GM18507 (cell line): Measurements from ENCODE around the gene GFPT2.
"Not testable (repeated sequence)": the region's sequence is repeated elsewhere in the genome, so short reads cannot be mapped to it uniquely, and the experiment has no call there.

Experiments
- DNase-seq: peaks from one replicate; pipeline ENCODE4 v3.0.0; 2011; ENCODE audit warnings: low read depth; ENCODE audit not compliant: insufficient read length; ENCODE audit errors: extremely low spot score
- FAIRE-seq: peaks from 2 replicates; lab custom pipeline; 2011; peaks lifted over from hg19 to GRCh38; lab: Jason Lieb, UNC

GFPT2 gene

DNA sequence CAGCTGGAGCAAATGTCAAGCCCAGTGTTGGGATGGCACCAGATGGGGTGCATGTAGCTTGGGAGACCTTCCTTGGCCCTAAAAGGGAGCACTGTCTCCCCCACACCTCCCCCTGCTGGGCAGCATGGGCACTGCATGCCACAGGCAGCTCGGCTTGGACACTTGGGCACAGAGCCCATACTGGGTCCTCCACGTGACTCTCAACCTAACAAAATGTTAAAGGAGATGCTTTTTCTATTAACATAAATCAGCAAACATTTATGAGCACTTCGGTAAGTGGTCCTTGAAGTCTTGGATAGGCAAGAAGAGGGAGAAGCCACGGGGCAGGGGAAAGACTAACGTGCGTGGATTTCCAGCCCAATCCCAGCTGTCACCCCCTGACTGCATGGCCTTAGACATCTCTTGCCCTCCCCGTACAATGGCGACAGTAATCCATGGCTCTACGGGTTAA, 37.3 kb downstream of the GFPT2 start:
- DNase-seq: peak; percentile 48
- FAIRE-seq: peak; percentile 84

DNA sequence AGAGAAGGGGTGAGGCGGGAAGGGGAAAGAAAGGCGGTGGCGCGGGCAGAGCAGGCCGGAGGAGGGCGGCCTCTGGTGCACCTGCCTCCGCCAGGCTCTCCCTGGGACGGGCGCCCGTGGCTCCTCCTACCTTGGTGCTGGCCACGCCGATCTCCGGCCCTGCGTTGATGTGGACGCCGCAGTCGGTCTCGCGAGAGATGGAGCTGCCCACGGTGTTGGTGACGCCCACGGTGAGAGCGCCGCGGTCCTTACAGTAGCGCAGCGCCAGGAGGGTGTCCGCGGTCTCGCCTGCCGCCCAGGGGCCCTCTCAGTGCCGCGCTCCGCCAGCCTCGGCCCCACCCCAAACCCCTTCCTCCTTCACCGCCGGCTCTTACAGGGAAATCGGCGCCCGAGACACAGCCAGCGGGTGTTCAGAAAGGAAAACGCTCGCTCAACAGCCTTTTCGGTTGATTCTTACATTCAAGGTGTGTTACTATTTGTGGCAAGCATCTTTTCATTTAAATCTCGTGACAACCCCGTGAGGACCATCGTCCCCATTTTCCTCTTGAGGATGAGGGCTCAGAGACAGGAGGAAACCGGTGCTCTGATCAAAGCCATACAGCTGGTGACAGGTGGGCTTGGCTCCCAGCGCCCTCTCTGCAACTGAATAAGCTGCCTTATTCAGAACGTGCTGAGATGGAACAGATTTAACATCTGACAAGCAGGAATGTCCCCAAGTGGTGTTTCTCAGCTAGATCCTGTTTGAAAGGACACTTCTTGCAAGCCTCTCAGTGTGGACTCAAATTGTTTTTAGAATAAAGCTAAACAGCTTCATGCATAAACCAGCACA, 39.2 kb downstream of the GFPT2 start:
- FAIRE-seq: no peak

DNA sequence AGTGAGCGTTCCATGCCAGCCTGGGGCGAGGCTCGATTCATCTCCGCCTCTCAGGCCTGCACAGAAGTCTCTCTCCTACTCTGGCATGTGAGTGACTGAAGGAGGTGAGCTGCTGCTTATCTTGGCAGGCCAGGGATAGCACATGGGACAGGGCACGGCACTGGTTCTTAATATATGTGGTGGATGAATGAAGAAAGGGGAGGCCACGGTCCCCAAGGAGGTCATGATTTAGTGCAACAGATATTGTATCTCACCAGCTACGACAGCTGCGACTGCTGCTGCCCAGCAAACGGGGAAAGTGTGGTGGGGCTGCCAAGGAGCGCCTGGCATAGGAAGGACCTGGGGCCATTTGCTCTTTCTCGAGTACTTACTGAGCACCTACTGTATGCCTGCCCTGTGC, 41.9 kb downstream of the GFPT2 start:
- FAIRE-seq: no peak

More for the DNA sequence above, 39.2 kb downstream of the GFPT2 start:
- no peak for DNase-seq

DNA sequence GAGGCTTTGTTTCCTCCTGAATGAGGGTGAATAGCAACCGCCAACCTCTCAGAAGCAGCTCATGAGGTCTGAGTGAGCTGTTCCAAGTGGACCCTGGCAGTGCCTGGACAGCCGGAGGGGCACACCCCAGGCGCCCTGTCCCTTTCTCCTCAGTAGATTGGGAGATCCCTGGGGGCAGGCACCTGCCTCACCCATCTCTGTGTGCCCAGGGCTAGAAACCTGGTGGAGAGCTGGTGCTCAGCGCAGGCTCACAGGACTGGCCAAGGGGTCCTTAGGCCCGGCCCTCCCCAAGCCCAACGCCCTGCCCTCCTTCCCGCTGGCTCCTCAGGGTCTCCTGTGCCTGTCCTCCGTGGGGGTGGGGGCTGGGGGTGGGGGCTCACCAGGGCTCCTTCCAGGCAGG, 46.3 kb downstream of the GFPT2 start:
- FAIRE-seq (no peak), DNase-seq (no peak)

More for the DNA sequence above, 41.9 kb downstream of the GFPT2 start:
- no peak for DNase-seq

DNA sequence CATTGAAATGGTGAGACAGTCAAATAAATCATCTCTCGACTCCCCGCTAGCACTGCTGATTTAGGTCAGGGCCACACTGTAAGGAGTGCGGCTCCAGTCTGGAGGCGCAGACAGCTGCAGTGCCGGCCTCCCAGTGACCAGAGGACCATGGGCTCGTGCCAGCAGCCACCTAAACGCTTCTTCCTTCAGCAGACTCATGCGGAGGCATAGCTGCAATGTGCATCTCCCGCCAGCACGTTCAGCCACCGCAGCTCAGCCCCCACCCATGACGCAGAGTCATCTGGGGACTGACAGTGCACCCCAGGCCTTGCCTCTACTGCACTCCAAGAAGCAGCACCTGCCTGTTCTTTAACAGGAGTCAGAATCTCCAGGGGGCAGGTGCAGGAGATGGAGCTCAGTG, 47.7 kb downstream of the GFPT2 start:
- DNase-seq: no peak
- no peak for FAIRE-seq

DNA sequence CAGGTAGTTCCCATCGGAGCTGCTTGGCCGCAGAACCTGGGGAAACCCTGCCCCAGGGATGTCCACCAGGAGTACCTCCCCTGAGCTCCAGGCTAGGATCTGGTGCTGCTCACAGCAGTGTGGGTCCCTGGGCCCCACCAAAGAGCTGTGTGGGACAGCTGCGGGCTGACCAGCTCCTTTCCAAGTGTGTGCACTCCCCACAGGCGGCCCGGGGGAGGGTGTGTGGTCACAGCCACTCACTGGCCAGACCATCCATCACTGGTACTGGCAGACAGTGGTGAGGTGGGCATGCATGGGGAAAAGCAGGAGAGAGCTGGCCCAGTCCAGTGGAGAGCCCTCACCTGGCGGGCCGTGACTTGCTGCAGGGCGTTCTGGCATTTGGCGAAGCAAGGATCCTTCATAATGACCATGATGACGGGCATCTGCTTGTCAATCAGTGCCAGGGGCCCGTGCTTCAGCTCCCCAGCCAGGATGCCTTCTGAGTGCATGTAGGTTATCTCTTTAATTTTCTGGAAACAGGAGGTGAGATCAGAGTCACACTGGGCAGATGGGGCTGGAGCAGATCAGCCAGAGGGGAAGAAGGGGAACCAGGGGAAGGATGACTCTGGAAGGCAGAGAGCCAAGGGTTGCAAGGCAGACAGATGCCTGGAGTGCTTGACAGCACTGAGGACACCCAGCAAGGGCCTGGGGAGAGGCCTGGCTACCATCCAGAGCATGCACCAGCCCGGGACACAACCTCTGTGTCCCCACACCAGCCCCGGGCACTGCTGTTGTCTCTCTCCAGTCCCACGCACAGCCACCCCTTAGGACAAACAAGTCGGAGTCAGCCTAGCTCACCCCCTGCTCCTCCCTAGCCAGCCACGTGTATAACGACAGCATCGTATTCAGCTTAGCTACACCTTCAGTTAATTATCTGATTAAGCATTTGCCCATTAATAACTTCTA, 48.4 kb downstream of the GFPT2 start:
- FAIRE-seq (no peak), DNase-seq (no peak)

DNA sequence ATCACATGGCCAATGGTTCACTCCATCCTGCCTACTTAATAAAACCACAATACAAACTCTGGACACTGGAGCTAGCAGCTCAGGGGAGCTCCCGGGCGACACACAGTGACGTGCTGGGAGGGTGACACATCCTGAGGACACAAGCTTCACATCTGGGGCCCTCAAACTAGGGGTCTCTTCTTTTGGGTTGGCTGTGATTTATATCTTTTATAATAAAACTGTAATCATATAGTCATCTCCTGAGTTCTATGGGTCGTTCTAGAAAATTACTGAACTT, 49.2 kb downstream of the GFPT2 start:
- FAIRE-seq (no peak), DNase-seq (no peak)

DNA sequence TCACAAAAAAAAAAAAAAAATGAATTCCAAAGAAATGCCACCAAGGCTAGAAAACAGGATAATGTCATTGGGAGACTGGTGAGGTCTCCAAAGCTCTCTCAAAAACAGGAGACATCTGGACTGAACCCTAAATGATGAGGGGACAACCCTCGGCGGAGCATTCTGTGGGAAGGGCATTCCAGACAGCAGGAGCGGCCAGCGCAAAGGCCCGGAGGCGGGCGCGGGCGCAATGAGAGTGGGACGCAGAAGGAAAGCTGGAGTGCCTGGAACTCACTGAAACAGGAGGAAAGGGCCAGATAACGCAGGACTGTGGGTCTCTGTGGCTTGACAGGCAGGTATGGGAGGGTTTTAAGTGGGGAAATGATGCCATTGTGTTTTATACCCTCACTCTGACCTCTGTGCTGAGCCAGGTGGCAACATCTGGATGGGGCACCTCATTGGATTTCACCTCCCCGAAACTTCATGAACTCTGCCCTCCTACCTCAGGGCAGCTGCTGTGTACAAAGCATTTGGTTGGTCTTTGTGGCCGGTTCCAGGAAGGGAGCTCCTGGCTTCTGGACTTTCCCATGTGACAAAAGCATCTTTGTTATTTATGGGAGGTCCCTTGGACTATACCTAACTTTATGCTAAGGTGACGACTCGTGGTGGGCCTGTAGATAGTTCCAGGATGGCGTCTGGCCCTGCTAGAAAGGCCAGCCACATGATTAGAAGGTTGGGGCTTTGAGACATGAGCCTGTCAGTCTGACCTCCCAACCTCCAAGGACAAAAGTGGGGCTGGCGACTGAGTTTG, 49.7 kb downstream of the GFPT2 start:
- DNase-seq: no peak
- FAIRE-seq: no peak

DNA sequence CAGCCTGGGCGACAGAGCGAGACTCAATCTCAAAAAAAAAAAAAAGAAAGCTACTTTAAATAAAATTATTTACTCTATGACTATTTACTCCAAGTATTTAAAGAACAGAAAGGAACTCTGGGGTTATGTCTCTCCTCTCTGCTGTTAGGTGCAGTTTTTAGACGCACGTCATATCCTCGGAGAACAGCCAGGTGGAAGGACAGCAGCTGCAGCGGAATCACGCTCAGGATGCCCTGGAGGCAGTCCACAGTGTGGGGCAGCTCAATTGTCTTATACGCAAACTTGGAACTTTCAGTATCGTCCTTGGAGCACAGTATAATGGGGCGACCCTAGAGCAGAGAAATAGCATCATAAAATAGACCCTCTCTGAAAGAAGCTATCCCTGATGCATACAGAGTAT, 50.9 kb downstream of the GFPT2 start:
- DNase-seq: no peak

DNA sequence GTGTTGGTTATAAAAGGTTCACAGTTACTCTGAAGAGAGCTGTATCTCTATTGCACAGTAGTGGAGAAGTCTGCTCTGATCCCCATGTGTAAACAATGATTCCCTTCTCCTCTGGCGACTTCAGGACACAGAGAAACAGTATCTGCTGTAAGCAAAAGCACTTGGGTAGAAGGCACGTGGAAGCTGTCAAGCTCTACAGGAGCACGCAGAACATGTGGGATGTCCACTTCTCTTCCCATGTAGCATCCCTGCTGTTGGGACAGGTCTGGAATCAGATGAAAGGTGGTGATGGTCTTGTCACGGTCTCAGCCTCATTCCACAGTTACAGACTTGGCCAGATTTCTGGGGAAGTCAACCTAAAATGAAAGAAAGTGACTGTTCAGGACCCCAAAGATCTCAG, 51.9 kb downstream of the GFPT2 start:
- DNase-seq (no peak), FAIRE-seq (no peak)

More for the DNA sequence above, 50.9 kb downstream of the GFPT2 start:
- no peak for FAIRE-seq

DNA sequence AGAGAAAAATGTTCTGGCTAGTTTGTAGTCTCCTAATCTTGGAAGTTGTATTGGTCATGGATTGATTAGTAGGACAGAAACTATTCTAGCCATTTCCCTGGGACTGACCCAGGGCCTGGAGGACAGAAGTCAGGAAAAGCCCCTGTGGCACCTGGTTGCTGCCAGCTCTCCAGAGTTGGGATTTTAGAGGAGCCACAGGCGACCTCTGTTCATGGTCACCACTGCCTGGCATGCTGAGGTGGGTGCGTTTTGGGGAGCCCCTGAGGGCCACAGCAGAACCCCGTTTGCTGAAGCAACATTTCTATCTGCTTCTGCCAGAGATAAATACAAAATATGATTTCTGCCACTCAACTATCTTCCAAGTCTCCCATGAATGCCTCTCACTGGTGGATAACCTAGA, 53.6 kb downstream of the GFPT2 start:
- no peak for DNase-seq
- no peak for FAIRE-seq

DNA sequence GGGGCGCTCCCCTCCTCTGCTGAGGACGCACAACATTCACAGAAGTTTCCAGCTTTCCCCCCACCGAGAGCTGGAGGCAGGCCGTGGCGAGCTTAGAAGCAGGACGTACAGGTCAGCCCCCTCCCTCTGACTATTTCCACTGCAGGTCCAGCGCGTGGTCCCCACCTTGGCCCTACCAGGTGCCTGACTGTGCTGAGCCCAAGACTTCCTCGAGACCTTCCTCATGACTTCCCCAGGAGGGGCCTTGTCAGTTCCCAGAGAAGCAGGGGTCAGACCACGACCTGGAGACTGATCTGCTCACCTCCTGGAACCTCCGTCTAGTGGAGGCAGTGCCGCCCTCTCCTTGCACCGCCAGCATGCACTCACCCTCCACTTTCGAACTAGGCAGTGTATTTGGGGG, 54.1 kb downstream of the GFPT2 start:
- FAIRE-seq, DNase-seq: not testable (repeated sequence)

DNA sequence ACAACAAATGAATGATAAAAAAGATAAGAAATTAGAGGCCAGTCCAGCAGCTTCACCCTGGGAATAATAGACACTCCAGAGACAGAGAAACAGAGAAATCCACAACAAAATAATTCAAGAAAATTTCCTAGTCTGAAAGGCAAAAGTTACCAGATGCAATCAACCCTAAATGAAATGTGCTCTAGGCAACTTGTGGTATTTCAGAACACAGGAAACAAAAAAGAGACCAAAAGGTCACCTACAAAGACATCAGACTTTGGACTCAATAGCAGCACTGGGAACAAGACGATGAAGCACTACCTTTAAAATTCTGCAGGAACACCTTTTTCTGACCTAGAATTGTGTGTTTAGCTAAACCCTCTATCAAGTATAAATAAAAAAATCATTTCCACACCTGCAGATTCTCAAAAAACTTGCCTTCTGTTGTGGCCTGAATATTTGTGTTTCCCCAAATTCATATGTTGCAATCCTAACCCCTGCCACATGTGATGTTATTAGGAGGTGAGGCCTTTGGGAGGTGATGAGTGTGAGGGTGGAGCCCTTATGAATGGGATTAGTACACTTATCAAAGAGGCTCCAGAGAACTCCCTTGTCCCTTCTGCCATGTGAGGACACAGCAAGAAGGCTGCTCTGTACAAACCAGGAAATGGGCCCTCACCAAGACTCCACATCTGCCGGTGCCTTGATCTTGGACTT, 55.4 kb downstream of the GFPT2 start:
- DNase-seq (no peak), FAIRE-seq (no peak)

DNA sequence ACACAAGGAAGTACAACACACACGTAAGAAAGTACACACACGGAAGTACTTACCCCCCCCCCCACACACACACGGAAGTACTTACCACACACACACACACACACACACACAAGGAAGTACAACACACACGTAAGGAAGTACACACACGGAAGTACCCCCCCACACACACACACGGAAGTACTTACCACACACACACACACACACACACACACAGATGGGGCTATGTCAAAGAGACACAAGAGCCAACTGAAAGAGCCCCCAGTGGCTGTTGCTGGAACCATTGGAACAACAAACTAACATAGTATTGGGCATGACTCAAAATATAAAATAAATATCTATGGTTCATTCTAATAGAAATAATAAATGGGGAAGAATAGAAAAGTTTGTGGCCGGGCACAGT, 56.4 kb downstream of the GFPT2 start:
- DNase-seq (no peak), FAIRE-seq (no peak)

DNA sequence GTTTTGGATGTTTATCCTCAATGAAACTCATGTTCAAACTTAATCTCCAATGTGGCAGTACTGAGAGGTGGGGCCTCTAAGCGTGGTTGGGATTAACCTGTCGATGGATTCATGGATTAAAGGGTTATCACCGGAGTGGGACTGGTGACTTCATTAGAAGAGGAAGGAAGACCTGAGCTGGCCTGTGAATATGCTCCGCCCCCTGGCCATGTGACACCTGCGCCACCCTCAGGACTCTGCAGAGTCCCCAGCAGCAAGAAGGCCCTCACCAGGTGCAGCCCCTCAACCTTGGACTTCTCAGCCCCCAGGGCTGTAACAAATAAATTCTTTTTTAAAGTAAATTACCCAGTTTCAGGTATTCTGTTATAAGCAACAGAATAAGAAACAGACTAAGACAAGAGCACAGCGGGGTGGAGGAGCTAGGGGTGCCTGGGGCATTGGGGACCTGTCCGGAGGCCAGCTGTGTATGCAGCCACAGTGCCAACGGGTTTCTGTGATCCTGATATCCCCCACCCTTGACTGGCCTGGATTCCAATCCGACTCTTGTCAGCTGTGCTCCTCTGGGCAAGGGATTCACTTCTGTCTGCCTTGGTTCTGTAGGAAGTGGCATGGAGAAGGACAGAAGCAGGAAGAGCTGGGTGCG, 58.1 kb downstream of the GFPT2 start:
- FAIRE-seq (no peak), DNase-seq (no peak)

DNA sequence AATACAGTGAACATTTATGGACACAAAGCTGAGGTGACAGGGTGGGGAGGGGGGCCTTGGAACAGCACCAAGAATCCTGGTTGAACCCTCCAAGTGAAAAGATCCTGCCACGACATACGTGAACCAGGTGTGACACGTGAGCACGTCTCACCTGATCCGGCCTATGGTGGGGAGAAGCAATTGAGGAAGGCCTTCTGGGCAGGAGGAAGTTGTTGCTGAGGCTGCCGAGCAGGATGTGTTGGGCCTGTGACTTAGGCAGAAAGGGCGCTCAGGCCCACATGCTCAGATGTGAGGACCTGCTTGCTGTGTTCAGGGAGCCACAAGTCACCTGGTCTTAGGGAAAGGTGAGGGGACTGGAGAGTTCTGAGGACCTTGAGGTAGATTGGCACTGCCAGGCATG, 58.7 kb downstream of the GFPT2 start:
- FAIRE-seq: no peak
- DNase-seq: no peak

DNA sequence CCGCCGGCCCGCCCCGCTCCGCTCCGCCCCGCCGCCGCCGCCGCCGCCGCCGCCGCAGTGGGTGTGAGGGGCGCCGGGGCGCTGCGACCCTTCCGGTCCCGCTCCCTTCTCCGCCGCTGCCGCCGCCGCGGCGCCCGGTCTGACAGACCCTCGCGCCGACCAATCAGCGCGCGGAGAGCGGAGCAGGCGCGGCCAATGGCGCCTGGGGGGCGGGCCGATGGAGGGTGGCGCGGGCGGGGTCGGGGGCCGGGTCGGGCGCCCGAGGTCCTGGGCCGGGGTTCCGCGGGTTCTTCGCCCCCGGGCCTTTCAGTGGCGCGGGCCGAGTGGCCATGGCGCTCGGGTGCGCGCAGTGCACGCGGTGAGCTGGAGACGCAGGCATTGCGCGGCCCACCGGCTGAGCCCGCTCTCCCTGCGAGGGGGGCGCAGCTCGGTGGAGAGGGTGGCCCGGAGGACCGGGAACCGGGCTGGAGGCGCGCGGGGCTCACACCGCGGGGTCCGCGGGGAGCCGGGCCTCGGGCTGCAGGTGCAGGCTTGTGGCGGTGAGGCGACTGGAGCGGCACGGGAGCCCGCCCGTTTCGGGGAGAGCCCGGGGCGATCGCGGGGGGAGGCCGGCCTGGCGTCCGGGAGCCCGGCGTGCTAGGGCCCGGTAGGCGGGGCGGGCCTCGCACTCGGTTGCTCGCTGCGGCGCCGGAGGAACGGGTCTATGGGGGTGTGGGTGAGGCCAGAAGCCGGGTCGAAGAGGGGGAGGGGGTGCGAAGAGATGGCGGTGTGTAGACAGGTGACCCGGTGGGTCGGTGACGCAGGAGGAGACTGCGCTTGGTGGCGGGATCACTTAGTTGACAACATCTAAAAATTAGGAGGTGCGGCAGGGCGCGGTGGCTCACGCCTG, 60.9 kb downstream of the GFPT2 start, which contains the start of gene MAPK9:
Gene MAPK9 (minus strand): TSS at position 141 of the 889 bp plus-strand sequence. CDS start 11,522 bp downstream, outside the sequence.
- peak; percentile 80 for DNase-seq
- peak; percentile 9 for FAIRE-seq
